Measurements from ENCODE around the gene ITGB8.

ITGB8 gene

GRCh38 chr7:20311743-20312042 is 19.0 kb upstream of the ITGB8 start:
- Histone ChIP-seq H3K27ac (replicated peaks) (no peak overlapping the region), H3K27me3 (ENCODE audit: insufficient read depth, poor library complexity, severe bottlenecking) (no peaks in the 10 kb centered on the region), H3K4me3 (replicated peaks; ENCODE audit: insufficient read depth, low read length) (no peak overlapping the region)
- no peak for TF ChIP-seq POLR2AphosphoS5 (IDR thresholded peaks at IDR 0.05; ENCODE audit: low read depth)
- TF ChIP-seq, protein P1, sequence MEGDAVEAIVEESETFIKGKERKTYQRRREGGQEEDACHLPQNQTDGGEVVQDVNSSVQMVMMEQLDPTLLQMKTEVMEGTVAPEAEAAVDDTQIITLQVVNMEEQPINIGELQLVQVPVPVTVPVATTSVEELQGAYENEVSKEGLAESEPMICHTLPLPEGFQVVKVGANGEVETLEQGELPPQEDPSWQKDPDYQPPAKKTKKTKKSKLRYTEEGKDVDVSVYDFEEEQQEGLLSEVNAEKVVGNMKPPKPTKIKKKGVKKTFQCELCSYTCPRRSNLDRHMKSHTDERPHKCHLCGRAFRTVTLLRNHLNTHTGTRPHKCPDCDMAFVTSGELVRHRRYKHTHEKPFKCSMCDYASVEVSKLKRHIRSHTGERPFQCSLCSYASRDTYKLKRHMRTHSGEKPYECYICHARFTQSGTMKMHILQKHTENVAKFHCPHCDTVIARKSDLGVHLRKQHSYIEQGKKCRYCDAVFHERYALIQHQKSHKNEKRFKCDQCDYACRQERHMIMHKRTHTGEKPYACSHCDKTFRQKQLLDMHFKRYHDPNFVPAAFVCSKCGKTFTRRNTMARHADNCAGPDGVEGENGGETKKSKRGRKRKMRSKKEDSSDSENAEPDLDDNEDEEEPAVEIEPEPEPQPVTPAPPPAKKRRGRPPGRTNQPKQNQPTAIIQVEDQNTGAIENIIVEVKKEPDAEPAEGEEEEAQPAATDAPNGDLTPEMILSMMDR (IDR thresholded peaks at IDR 0.05; ENCODE audit: insufficient read depth, low read length): no peak
- TF ChIP-seq SPI1 (IDR thresholded peaks at IDR 0.05; ENCODE audit: borderline replicate concordance, low read depth): no peak
- TF ChIP-seq, protein P2, sequence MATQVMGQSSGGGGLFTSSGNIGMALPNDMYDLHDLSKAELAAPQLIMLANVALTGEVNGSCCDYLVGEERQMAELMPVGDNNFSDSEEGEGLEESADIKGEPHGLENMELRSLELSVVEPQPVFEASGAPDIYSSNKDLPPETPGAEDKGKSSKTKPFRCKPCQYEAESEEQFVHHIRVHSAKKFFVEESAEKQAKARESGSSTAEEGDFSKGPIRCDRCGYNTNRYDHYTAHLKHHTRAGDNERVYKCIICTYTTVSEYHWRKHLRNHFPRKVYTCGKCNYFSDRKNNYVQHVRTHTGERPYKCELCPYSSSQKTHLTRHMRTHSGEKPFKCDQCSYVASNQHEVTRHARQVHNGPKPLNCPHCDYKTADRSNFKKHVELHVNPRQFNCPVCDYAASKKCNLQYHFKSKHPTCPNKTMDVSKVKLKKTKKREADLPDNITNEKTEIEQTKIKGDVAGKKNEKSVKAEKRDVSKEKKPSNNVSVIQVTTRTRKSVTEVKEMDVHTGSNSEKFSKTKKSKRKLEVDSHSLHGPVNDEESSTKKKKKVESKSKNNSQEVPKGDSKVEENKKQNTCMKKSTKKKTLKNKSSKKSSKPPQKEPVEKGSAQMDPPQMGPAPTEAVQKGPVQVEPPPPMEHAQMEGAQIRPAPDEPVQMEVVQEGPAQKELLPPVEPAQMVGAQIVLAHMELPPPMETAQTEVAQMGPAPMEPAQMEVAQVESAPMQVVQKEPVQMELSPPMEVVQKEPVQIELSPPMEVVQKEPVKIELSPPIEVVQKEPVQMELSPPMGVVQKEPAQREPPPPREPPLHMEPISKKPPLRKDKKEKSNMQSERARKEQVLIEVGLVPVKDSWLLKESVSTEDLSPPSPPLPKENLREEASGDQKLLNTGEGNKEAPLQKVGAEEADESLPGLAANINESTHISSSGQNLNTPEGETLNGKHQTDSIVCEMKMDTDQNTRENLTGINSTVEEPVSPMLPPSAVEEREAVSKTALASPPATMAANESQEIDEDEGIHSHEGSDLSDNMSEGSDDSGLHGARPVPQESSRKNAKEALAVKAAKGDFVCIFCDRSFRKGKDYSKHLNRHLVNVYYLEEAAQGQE (IDR thresholded peaks at IDR 0.05; ENCODE audit: insufficient replicate concordance, low read depth): no peak
- no peak for TF ChIP-seq GABPA (IDR thresholded peaks at IDR 0.05; ENCODE audit: low read depth)
- no peak for DNase-seq (ENCODE audit: low read depth in 1 of 2, low spot score in 1 of 2)

- H3K27me3 ChIP-seq (ENCODE audit: insufficient read depth, poor library complexity, severe bottlenecking): no peaks in the 10 kb centered on the region
- H3K27ac ChIP-seq (replicated peaks): no peak overlapping the region
- TF ChIP-seq, protein P1 (IDR thresholded peaks at IDR 0.05; ENCODE audit: insufficient read depth, low read length): no peak
- TF ChIP-seq SPI1 (IDR thresholded peaks at IDR 0.05; ENCODE audit: borderline replicate concordance, low read depth) (no peak), POLR2AphosphoS5 (IDR thresholded peaks at IDR 0.05; ENCODE audit: low read depth) (no peak), GABPA (IDR thresholded peaks at IDR 0.05; ENCODE audit: low read depth) (no peak)
- TF ChIP-seq, protein P2 (IDR thresholded peaks at IDR 0.05; ENCODE audit: insufficient replicate concordance, low read depth): no peak
- H3K4me3 ChIP-seq (replicated peaks; ENCODE audit: insufficient read depth, low read length): no peak overlapping the region
- DNase-seq (ENCODE audit: low read depth in 1 of 2, low spot score in 1 of 2): no peak
Observed at GRCh38 chr7:20312562-20312961, 18.1 kb upstream of the ITGB8 start.

- Histone ChIP-seq H3K27ac (replicated peaks) (no peak overlapping the region), H3K27me3 (ENCODE audit: insufficient read depth, poor library complexity, severe bottlenecking) (no peaks in the 10 kb centered on the region), H3K4me3 (replicated peaks; ENCODE audit: insufficient read depth, low read length) (no peak overlapping the region)
- TF ChIP-seq SPI1 (IDR thresholded peaks at IDR 0.05; ENCODE audit: borderline replicate concordance, low read depth) (no peak), POLR2AphosphoS5 (IDR thresholded peaks at IDR 0.05; ENCODE audit: low read depth) (no peak), GABPA (IDR thresholded peaks at IDR 0.05; ENCODE audit: low read depth) (no peak)
- TF ChIP-seq, protein P1 (IDR thresholded peaks at IDR 0.05; ENCODE audit: insufficient read depth, low read length): no peak
- TF ChIP-seq, protein P2 (IDR thresholded peaks at IDR 0.05; ENCODE audit: insufficient replicate concordance, low read depth): no peak
- DNase-seq (ENCODE audit: low read depth in 1 of 2, low spot score in 1 of 2): no peak
Observed at GRCh38 chr7:20313626-20314025, 17.1 kb upstream of the ITGB8 start.
